ENCODE results near the gene NUDT5. TPM values are rescaled to one million over a fixed set of nuclear protein-coding genes. Genes with fewer than 3 reads are reported as not detected.

Gene NUDT5
- total RNA-seq, 1 donor from 2014 or later: 57.9 TPM

GRCh38 chr10:12165999-12166775, 29.5 kb downstream of the NUDT5 start:
- ATAC-seq: peak; percentile 50
- DNase-seq (ENCODE audit: low spot score): no peak

DNA sequence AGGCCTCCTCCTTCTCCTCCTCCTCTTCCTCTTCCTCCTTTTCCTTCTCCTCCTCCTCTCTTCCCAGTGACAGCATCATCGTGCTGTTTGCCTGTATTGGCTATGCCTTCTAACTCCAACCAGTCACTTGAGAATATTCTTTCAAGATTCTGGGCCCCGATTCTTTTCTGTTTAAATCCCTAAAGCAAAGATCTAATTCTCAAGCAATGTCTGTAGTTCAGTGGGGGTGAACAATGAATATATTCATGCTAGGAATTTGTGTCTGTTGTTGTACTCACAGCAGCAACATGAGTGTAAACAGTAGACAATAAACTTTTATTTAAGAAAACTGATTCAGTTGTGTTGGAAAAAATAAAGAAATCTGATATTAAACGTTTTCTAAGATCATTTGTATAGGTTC, 30.7 kb downstream of the NUDT5 start:
- ATAC-seq: no peak

DNA sequence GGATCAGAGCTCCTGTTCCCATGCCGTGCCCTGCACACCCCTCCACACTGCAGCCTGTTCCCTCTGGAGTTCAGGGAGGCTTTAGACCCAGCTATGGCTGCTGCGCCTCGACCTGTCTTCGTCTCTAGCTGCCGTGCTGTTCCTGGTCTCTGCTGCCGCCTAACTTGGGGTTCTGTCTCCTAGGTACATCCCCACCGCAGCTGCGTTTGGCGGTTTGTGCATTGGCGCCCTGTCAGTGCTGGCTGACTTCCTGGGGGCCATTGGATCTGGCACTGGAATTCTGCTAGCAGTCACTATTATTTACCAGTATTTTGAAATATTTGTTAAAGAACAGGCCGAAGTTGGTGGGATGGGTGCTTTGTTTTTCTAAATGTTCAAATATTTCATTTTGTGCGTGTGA, 31.6 kb downstream of the NUDT5 start:
- ATAC-seq (peak; percentile 89), DNase-seq (ENCODE audit: low spot score) (peak; percentile 88)

More for the DNA sequence above, 30.7 kb downstream of the NUDT5 start:
- DNase-seq (ENCODE audit: low spot score): no peak

DNA sequence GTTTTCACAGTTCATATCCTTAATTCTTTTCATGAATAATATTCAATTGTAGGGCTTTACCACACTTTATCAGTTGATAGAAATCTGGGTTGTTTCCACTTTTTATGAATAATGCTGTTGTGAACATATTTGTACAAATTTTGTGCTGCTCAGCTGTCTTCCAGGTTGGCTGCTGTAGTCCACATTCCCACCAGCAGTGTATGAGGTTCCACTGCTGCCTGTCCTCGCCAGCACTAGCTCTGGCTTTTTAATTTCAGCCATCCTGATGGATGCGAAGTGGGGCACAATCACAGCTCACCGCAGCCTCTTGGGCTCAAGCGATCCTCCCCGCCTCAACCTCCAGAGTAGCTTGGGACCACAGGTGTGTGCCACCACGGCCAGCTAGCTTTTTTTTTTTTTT, 32.8 kb downstream of the NUDT5 start:
- no peak for DNase-seq (ENCODE audit: low spot score)
- no peak for ATAC-seq

GRCh38 chr10:12160664-12161063, 35.0 kb downstream of the NUDT5 start:
- DNase-seq (ENCODE audit: low spot score) (no peak), ATAC-seq (no peak)

- no peak for ATAC-seq
Observed at GRCh38 chr10:12158111-12158510, 37.6 kb downstream of the NUDT5 start.

DNA sequence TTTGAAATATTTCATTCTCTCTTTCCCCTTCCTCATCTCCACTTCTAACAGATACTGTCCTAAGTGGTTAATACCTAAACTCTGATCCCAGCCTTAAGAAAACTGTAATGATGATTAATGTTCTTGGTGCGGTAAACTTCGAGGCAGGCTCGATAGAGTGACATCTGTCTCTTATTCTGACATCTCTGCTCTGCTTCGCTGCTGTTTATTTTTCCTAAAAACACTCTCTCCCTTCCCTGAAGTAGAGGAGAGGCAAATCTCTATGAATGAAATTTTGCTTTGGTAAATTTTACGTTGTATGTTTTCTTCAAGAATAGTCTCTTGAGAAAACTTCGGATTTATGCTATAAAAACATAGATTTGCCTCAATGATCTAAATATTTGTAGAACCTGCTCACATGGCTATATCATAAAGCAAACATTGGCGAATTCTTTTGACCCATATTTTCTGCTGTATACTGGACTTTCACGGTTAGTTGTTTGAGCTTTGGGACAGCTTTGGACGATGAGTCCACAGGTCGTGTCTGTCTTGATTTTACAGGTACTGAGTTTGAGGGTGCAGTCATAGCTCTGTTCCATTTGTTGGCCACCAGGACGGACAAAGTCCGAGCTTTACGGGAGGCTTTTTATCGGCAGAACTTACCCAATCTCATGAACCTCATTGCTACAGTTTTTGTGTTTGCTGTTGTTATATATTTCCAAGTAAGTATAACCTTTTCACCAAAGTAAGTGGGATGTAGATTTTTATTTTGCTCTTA, 39.1 kb downstream of the NUDT5 start:
- ATAC-seq (peak; percentile 92), DNase-seq (ENCODE audit: low spot score) (peak; percentile 84)

More at GRCh38 chr10:12158111-12158510, 37.6 kb downstream of the NUDT5 start:
- DNase-seq (ENCODE audit: low spot score): no peak

- no peak for DNase-seq (ENCODE audit: low spot score)
Observed at GRCh38 chr10:12154516-12154915, 41.2 kb downstream of the NUDT5 start.

GRCh38 chr10:12150163-12150562, 45.5 kb downstream of the NUDT5 start:
- DNase-seq (ENCODE audit: low spot score): no peak
- ATAC-seq: peak; percentile 82

More at GRCh38 chr10:12154516-12154915, 41.2 kb downstream of the NUDT5 start:
- no peak for ATAC-seq

- ATAC-seq (no peak), DNase-seq (ENCODE audit: low spot score) (no peak)
Observed at GRCh38 chr10:12144538-12144937, 51.2 kb downstream of the NUDT5 start.

DNA sequence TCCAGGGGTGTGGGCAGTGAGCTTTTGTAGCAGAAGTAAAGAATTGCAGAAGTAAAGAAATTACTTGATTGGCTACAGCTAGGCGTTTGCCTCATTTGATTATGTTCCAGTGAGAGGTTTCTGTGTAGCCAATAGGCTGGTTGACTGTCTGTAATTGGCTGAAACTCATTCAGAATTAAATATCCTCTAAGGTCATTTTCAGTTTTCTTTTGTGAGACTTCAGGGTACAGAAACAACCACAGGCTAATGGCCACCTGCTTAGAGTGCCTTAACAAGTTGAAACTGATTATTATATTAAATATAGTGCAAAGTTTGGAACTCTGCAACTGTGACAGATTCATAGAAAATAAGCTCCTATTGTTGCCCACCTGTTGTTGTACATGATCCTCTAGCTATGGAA, 55.7 kb downstream of the NUDT5 start:
- no peak for ATAC-seq
- no peak for DNase-seq (ENCODE audit: low spot score)

- DNase-seq (ENCODE audit: low spot score): no peak
- no peak for ATAC-seq
Observed at GRCh38 chr10:12135631-12136030, 60.1 kb downstream of the NUDT5 start.

GRCh38 chr10:12130237-12130872, 65.3 kb downstream of the NUDT5 start:
- ATAC-seq (peak; percentile 9), DNase-seq (ENCODE audit: low spot score) (no peak)

DNA sequence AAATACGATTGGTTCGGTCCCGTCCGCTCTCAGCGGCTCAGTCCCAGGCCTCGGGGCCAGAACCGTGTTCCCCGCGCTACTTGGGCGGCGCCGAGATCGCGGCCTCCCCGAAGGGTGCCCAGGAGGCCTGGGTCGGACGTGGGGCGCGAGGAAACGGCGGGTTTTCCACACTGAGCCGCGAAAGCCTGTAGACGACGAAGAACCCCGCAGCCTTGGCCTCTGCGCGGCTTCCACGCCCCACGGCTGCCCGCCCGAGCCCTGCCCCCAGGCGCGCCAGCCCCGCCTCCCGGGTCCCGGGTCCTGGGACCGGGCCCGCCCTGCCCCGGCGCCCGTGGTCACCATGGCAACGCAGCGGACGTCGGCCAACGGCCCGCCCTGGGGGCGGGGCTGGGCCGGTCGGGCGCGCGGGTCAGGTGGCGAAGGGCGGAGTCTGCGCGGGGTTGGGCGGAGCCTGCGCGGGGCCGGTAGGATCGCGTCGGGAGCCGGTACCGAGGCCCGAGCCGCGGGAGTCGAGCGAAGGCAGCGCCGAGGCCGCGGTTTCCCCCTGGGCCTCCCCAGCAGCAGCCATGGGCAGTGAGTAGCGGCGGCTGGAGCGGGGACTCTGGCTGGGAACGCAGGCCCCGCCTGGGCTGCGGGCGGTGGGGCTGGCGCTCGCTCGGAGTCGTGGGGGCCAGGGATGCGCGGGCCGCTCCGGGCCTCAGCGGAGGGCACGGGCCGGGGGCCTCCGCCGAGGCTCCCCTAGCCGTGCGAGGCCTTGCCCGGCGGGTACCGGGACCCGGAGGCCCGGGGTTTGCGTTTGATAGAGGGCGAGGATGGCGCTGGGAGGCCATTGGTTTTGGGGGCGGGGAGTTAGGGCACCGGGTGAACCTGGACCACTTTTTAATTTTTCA, 66.2 kb downstream of the NUDT5 start, which contains the start of gene SEC61A2:
SEC61A2 (plus strand) TSS at position 456 of the 890 bp plus-strand sequence; CDS start at position 567, 111 bp downstream.
- DNase-seq (ENCODE audit: low spot score) (peak; percentile 98), ATAC-seq (peak; percentile 90)

DNA sequence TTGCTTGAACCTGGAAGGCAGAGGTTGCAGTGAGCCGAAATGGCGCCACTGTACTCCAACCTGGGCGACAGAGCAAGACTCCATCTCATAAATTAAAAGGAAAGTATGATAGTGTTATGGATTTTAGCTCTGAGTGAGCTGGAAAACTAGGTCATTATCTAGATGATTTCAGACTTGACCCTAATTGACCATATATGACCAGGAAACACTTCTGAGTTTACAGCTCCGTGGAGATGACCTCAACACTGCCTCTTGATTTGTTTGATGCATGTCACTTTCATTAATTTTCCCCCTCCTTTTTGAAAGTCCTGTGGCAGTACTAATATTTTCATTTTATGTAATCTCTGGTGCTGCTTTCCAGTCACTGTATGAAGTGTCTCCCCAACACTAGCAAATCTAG, 74.0 kb downstream of the NUDT5 start:
- no peak for ATAC-seq
- no peak for DNase-seq (ENCODE audit: low spot score)

Other genes with a start within 250 kb of the NUDT5 start
- 9.3 TPM for gene UPF2, start 153.1 kb downstream of the NUDT5 start, total RNA-seq
- 171 TPM for gene DHTKD1, start 126.9 kb downstream of the NUDT5 start, total RNA-seq
- 6.2 TPM for gene SEC61A2, start 66.2 kb downstream of the NUDT5 start, total RNA-seq
- 23.9 TPM for gene CDC123, start 297 bp upstream of the NUDT5 start, total RNA-seq
- gene CAMK1D, start 153.7 kb upstream of the NUDT5 start, total RNA-seq: 8.1 TPM

Measured in left lobe of liver (tissue), 2 donors.